C1 segment of cervical spinal cord (tissue), 14 donors: ENCODE data around the gene ABI3BP.
"Not testable (repeated sequence)": the region's sequence is repeated elsewhere in the genome, so short reads cannot be mapped to it uniquely, and the experiment has no call there.

Experiments
- DNase-seq, 14 donors: peaks; one replicate each; lab custom pipeline; 2025; lab: John Stamatoyannopoulos, UW

ABI3BP gene

GRCh38 chr3:100981164-100981911 is 11.9 kb downstream of the ABI3BP start:
- no peak for DNase-seq

DNA sequence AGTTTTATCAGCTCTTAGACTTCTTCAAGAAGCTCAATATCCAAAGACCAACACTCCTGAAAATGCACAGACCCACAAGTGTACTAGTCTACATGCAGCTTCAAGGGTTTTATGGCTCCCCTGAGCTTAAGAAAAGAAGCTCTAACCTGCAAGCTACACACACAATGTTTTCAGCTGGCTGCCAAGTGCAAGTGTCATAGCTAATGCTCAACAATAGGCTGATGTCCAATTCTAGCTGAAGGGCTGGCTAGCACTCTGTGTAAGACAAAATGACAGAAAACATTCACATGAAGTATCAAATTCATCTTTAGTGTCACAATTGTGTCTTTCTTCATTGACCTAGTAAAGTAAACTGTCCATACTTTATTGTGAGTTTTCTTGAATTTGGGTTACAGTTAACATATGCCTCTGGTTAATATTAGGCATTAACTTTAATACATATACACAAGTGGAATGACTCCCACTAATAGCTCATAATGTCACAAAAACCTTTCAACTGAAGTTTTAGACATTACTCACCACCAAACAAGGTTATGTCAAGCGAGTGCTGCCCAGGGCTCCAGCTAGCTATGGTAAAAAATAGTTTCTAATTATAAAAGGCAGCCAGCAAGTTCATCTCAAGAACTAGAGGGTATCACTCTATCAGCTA is 15.1 kb downstream of the ABI3BP start:
- no peak for DNase-seq

DNA sequence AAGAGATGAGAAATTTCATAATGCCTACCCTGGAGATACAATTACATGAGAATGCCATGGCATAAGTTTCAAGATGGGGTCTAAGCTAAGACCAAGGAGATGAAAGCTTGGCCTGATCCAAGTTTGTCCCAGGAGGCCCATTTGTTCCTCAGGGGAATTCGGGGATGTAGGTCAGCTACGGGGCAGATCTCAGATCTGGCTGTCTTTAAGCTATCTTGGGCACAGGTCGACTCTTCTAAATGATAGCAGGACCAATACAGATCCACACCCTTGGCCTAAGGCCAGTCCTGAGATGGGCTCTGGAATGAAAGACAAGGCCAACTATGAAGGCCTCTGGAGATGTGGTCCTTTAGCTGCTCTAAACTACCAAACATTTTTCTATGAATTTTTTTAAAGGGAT is 16.6 kb downstream of the ABI3BP start:
- DNase-seq, result no peak

GRCh38 chr3:100975714-100976113 is 17.5 kb downstream of the ABI3BP start:
- no peak for DNase-seq

- DNase-seq, result no peak
Measured at GRCh38 chr3:100973594-100973993, 19.6 kb downstream of the ABI3BP start.

DNA sequence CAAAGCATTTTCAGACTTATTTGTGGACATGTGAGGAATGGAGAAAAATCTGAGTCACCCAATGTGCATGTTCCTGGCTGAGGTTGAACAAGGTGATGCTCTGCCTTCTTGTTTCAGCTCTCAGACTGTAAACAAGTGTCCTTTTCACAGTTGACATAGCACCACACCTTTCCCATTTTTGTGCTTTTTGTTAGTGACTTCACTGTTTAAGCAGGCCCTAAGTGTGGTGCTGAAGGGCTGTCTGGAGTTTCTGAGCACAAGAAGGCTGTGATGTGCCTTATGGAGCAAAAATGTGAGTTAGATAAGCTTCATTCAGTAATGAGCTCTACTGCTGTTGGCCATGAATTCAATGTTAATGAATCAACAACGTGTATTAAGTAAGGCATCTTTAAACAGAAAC is 20.4 kb downstream of the ABI3BP start:
- no peak for DNase-seq

DNA sequence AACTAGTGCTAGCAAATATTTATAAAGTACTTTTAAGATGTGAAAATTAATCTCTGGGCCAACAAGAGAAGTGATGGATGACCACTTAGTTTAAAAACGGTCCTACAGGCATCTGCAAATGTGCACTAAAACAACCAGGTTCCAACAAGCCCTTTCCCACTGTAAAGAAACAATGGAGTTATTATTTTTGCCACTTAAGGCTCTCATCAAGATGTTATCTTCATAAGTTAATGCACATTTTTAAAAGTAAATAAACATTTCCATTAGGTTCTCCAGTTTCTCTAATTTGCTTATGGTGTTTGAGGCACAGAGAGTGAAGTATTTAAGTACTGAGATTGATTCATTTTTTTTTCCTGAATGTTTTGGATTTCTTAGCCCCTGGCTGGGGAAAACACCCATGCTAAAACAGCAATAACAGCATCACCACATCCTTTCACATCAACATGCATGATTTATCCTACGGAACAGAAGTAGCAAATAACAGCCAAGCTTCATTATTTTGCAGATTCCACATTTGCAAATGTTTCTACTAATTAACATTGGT is 20.8 kb downstream of the ABI3BP start:
- DNase-seq, result no peak

- DNase-seq, result no peak
Measured at GRCh38 chr3:100971798-100972197, 21.4 kb downstream of the ABI3BP start.

- no peak for DNase-seq
Measured at GRCh38 chr3:100970477-100970990, 22.7 kb downstream of the ABI3BP start.

DNA sequence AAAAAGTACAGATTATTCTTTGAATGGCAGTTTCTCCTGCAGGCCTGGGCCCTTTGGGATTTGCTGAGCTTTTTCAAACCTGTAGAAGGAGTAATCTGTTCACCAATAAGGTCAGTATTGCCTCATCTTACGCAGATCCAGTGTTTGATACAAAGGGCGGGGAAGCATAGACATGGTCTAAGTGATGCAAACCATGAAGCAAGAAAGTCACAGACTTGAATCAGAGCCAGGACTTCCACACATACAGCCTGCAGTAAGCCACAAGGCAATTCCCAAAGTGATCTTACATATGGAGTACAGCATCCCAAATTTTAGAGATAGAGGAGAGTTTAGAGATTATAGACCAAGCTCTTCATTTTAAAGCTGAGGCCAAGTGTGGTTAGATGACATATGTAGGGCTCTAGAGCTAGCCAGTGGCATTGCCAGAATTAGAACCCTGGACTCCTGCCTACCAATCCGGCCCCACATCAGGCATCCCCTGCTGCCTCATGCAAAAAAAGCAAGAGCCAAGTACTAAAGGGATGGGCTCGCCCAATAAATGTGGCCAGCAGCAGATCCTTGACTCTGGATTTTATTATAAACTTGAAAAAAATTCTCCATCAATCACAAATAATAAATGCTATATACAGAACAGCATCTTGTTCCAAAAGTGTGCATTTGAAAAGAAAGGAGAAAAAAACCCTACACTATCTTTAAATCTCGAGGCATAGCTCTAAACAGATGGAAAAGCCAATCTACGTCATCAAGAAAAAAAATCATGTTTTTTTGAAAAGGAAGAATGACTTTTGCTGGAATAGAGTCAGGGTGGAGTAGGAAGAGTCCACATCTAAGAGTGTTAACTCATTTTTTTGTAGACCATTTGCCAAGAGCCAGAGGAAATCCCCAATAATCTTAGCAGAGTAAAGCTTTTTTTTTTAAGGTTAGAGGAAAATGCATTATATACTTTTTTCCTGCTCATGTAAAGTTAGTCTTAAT is 24.0 kb downstream of the ABI3BP start:
- DNase-seq, result no peak

DNA sequence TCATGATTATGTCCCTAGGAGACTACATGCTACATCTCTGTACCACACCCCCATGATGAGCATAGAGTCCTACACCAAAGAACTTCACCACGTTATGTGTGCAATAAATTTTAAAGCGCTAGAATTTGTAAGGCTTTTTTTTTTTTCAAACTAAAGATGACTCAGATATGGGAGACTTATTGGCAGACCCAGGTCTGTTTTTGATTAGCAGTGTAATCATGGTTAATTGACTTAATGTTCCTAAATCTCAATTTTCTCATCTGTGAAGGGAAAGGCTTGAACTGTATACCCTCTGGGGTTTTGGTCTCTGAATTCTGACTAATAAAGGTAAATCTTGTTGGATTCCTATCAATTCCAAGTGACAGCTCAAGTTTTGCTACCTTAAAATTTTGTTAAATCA is 26.4 kb downstream of the ABI3BP start:
- no peak for DNase-seq

GRCh38 chr3:100966049-100966491 is 27.2 kb downstream of the ABI3BP start:
- no peak for DNase-seq

DNA sequence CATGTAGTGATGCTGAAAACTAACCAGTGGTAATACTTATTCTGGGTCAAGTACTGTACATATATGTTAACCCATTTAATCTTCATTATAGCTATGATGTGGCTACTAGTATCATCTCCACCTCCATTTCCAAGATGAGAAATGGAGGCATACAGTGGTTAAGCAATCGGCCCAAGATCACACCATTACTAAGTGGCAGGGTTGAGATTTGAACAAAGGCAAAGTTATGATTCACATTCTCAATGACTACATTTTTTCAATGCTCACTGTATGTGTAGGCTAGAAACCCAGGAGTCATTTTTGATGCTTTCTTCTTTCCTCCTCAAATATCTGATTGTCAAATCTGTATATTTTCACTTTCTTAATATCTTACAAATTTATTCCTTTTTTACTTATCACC is 30.2 kb downstream of the ABI3BP start:
- DNase-seq, result no peak

- no peak for DNase-seq
Measured at GRCh38 chr3:100957261-100957986, 35.8 kb downstream of the ABI3BP start.

DNA sequence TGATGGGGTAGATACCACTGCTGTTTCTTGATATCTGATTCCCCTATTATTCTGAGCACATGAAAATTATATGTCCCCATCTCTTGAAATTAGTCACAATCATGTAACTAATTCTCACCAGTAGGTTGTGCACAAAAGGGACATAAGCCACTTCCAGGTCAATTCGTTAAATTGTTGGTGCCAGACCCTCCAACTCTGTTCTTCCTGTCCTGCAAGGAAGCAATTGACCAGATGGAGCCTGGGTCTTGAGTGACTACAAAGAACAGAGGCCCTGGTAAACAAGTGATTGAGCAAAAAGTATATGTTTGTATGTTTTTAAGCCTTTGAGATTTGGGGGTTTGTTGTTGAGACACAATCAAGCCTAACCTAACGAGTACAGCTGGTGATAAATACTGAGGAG is 36.9 kb downstream of the ABI3BP start:
- no peak for DNase-seq

DNA sequence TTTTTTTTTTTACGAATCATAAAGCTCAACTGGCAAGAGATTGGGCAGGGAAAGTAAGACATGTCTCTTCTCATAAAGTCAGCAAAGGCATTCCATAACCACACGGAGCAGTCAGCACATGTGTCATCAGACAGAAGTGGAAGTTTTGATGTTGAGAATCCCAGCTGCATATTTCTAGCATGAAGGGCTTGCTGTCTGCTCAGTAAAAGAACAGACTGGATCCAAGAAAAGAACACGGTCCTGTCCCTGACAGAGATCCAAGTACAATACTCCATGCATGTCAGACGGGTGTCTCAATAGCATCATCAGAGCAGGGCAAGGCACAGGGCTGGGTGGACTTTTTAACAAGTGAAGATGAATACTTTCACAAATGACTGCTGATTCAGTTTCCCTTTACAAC is 38.2 kb downstream of the ABI3BP start:
- no peak for DNase-seq

- DNase-seq, result no peak
Measured at GRCh38 chr3:100954199-100954935, 38.9 kb downstream of the ABI3BP start.

DNA sequence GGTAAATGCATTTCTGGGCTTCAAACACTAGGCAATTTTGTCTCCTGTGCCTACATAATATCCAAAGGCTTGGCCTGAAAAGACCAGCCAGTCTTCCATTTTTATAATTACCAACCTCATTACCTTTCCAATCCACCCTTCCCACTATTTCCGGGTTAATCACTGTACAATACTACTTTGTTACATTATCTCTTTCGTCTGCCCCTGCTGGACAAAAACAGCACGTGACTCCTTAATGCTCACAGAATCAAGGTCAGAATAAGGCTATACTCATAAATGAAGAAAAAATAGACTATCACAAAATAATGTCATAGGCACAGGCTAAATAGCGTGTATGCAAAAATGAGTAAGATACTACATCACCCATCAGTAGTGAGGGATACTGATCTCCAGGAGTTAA is 40.1 kb downstream of the ABI3BP start:
- DNase-seq, result no peak

GRCh38 chr3:100947119-100947518 is 46.1 kb downstream of the ABI3BP start:
- no peak for DNase-seq

DNA sequence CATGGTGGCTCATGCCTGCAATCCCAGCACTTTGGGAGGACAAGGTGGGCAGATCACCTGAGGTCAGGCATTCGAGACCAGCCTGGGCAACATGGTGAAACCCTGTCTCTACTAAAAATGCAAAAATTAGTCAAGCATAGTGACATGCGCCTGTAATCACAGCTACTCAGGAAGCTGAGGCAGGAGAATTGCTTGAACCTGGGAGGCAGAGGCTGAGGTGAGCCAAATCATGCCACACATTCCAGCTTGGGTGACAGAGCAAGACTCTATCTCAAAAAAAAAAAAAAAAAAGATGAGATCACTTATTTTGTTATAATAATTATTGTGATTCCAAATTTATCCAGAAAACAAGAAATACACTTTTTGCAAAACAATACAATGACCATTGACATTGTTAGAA is 47.1 kb downstream of the ABI3BP start:
- not testable (repeated sequence) for DNase-seq
